NCI-H345 (cell line): ENCODE data around the gene ATR.
"Not testable (repeated sequence)": the region's sequence is repeated elsewhere in the genome, so short reads cannot be mapped to it uniquely, and the experiment has no call there.

Source experiments
- DNase-seq: peaks from one replicate; lab custom pipeline; 2025; lab: John Stamatoyannopoulos, UW

ATR gene

DNA sequence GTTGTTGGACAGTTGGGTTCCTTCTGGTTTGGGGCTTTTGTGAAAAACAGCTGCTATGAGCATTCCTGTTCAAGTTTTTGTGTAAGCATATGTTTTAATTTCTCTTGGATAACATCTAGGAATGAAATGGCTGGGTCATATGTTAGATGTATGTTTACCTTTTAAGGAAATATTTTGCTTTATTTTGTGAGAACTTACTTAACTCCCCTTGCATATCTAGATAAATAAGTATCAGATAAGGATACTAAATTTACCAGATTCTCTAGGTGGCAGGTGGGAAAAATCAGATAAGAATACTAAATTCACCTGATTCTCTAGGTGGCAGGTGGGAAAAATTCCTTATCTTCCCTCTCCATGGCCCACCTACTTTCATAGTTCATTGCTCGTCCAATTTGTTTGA lies 16.6 kb upstream of the ATR start:
- no peak for DNase-seq

DNA sequence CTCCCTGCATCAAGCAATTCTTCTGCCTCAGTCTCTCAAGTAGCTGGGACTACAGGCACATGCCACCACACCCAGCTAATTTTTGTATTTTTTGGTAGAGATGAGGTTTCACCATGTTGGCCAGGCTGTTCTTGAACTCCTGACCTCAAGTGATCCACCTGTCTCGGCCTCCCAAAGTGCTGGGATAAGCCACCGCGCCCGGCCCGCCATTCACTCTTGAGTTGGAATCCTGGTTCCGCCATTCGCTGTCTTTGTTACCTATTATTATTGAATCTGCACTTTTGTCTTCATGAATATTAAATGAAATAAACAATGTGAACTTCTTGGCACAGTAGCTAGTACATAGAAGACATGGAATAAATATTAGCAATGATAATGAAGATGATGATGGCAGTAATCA lies 13.7 kb upstream of the ATR start:
- DNase-seq: not testable (repeated sequence)

GRCh38 chr3:142588703-142589102 lies 10.2 kb upstream of the ATR start:
- DNase-seq: no peak

DNA sequence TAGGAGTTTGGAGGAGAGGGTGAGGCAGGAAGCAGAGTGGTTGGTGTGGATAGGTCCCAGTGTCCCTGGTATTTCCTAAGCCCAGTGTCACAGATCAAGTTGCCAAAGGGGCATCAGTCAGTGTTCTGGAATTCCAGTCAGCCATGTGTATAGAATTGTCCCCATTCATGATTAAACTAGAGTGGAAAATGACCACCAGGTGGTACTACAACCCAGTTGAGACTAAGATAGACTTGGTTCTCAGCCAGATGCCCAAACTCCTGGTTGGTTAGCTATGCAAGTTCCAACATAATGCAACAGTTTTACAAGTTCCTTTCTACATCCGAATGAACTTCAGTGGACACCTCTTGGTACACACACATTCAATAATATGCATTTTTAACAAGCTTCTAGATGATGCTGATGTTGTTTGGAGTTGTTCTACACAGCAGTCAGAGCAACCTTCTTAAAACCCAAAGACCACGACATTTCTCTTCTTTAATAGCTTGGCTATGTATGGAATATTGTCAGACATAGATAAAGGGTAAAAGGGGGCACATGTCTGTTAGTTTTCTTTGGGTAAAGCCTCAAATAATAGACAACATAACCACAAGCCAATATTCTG lies 8.4 kb upstream of the ATR start:
- peak; percentile 58 for DNase-seq

- DNase-seq: not testable (repeated sequence)
Measured at GRCh38 chr3:142581070-142581469, 2.5 kb upstream of the ATR start.

GRCh38 chr3:142580061-142580423 lies 1.5 kb upstream of the ATR start:
- no peak for DNase-seq

GRCh38 chr3:142577696-142578328 lies 721 bp downstream of the ATR start:
- DNase-seq: no peak

GRCh38 chr3:142576792-142577191 lies 1.7 kb downstream of the ATR start:
- no peak for DNase-seq

GRCh38 chr3:142574665-142575064 lies 3.9 kb downstream of the ATR start:
- no peak for DNase-seq

- DNase-seq: not testable (repeated sequence)
Measured at GRCh38 chr3:142574223-142574622, 4.3 kb downstream of the ATR start.

- not testable (repeated sequence) for DNase-seq
Measured at GRCh38 chr3:142569422-142569821, 9.1 kb downstream of the ATR start.

GRCh38 chr3:142568393-142569017 lies 10.0 kb downstream of the ATR start:
- DNase-seq: no peak

- no peak for DNase-seq
Measured at GRCh38 chr3:142566096-142566495, 12.4 kb downstream of the ATR start.

GRCh38 chr3:142563496-142563997 lies 15.0 kb downstream of the ATR start:
- no peak for DNase-seq

- DNase-seq: no peak
Measured at GRCh38 chr3:142560118-142560517, 18.4 kb downstream of the ATR start.

DNA sequence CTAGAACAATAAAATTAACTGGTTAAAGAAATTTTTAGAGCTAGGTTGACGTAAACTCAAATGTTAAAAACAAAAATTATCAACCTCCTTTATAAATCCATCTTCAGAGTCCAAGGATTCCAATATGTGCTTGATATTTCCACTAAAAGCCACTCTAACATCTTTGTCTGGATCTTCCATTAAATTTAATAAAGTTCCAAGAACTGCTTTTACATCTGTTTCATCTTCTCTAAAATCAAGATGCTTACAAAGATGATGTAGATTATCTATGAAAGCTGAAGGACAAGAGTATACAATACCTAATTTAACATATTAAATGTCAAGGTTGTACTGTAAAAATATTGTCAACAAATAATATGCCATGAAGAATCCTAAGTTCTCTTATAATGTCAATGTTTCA lies 24.8 kb downstream of the ATR start:
- DNase-seq: no peak

GRCh38 chr3:142552579-142552978 lies 26.0 kb downstream of the ATR start:
- DNase-seq: not testable (repeated sequence)

DNA sequence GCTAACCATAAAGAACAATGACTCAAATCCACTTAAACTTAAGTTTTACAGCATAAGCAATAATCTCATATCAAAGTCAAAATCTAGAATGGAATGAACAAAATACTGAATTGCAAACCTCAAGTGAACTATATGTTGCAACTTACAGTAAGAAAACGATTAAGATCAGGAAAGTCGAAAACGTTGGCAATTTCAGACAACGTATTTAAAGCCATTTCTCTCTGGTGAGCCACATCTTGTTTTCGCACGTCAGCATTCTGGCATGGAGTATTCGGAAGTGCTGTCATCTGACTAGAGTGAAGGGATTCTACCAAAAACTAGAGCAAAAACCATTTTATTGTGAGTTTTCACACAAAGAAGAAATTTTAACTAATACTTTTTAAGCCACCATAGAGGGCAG lies 28.5 kb downstream of the ATR start:
- DNase-seq: no peak

- no peak for DNase-seq
Measured at GRCh38 chr3:142543307-142543706, 35.2 kb downstream of the ATR start.

DNA sequence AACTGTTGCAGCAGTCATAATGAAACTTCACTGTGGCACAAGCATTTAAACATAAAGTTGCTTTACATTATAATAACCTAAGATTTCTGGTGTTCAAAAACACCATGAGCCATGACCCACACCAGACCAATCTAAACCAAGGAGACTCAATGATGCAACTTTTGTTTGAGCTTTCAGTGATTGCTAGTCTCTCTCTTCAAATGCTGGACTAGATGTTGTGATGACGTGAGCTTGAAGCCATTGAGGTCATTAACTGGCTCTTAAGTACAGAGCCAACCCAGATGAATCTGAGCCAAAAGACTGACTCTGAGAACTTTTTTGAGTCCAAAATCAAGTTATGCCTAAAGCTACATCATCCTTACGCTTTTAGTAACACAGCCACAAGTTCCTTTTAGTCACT lies 36.5 kb downstream of the ATR start:
- DNase-seq: no peak

- no peak for DNase-seq
Measured at GRCh38 chr3:142536519-142536918, 42.0 kb downstream of the ATR start.

DNA sequence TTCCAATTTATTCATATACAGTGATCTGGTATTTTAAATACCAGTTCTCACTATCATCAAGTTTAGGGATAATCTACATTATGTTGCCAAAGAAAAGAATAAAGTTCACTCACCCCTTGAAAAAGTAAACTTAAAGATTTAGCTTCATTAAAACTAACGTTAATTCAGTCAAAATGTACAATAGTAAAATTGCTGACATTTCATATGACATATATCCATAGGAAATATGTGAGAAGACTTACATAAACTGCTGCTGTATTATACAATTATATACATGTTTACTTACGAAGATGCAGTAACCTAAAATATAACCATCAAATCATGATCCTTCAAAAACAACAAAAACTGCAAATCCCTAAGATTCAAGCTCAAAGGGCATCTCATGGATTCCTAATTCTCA lies 44.0 kb downstream of the ATR start:
- no peak for DNase-seq

GRCh38 chr3:142530296-142530695 lies 48.2 kb downstream of the ATR start:
- no peak for DNase-seq
